Testis (tissue), 3 donors: ENCODE data around the gene GPC2. TPM values are rescaled to one million over a fixed set of nuclear protein-coding genes. Genes with fewer than 3 reads are reported as not detected.

Experiments used
- DNase-seq: peaks from one replicate; pipeline ENCODE4 v3.0.0-alpha.2; 2019
- H3K27ac ChIP-seq, 2 donors: fragments of 200-600 bp; sonication (generic); one replicate each; pipeline ENCODE4 v1.5.1; 2019
- H3K27me3 ChIP-seq: fragments of 200-600 bp; sonication (generic); one replicate; pipeline ENCODE4 v1.5.1; 2019
- H3K36me3 ChIP-seq: fragments of 200-600 bp; sonication (generic); one replicate; pipeline ENCODE4 v1.5.1; 2017; ENCODE audit warnings: low read depth; ENCODE audit errors: missing control alignments
- H3K4me1 ChIP-seq: fragments of 200-600 bp; sonication (generic); one replicate; pipeline ENCODE4 v1.5.1; 2019
- H3K4me3 ChIP-seq, 2 donors: fragments of 200-600 bp; sonication (generic); one replicate each; pipeline ENCODE4 v1.5.1; 2017 to 2019
- H3K9me3 ChIP-seq: fragments of 200-600 bp; sonication (generic); one replicate; pipeline ENCODE4 v1.5.1; 2017
- POLR2A ChIP-seq: fragments of 450-650 bp; IDR thresholded peaks from one replicate; pipeline ENCODE4 v1.6.1; 2017; ENCODE audit warnings: antibody characterized with exemption, mild to moderate bottlenecking, moderate library complexity
- WGBS, 2 donors: methylation state at CpG; one replicate each; pipeline ENCODE4 v1.1.5; 2018; 5-methylcytosine and 5-hydroxymethylcytosine counted together
- intact Hi-C: fragments of 100-400 bp; cut with DNase I; formaldehyde crosslinking; loops from one replicate; pipeline ENCODE4 v1.15.1; 2023; ENCODE audit warnings: low total_unique reads
- polyA plus RNA-seq: library from polyadenylated mRNA; stranded (reverse); fragments of 350-450 nt; fragmentation: Illumina TruSeq; extraction: RNeasy Lipid Tissue Mini Kit (QIAGEN cat#74804); gene quantifications from one replicate; pipeline ENCODE4 v1.2.3, GENCODE V29; 2014; ENCODE audit warnings: low read depth, low replicate concordance; ENCODE audit not compliant: insufficient read depth
- total RNA-seq, 2 donors: library from RNA; depleted of rRNA; stranded (reverse); fragments of >200 nt; gene quantifications; one replicate each; pipeline ENCODE4 v1.2.3, GENCODE V29; 2016
- TF ChIP-seq, protein P1 (sequence below), 3 experiments: fragments of 450-650 bp in 2 of 3; fragments of 200-600 bp in 1 of 3; sonication (generic) in 1 of 3; IDR thresholded peaks; one replicate each; pipeline ENCODE4 v1.5.1; 2016 to 2019; ENCODE audit warnings: antibody characterized with exemption in 3 of 3, mild to moderate bottlenecking in 2 of 3, moderate library complexity in 1 of 3

The GPC2 gene
- total and polyA plus RNA-seq, 3 donors from 2014 or later: 12.7 to 20.7 (median 17.7) TPM

DNA sequence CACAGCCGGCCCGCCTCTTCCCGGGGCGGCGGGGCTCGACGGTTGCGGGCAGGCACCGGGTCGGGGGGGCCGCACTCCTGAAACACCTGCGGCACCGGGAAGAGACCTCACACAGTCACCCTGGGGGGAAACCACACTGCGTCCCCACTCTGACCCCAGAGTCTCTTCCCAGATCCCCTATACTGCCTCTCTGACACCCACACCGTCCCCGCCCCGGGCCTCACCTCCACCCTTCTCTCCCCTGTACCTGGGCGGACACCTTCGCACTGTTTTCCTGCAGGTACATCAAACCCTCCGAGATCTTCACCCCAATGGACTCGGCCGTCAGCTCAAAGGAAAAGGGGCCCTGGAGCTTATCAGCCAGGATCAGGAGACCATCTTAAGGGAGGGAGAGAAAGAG lies 5.3 kb downstream of the GPC2 start:
- intact Hi-C loops: no loop called here
- Histone ChIP-seq H3K4me3 (peak overlapping the region; percentile 51 to 56), H3K27ac (no peak overlapping the region), H3K27me3 (no peaks in the 10 kb centered on the region), H3K4me1 (peaks cover 15% of the 10 kb centered on the region), H3K36me3 (no peaks in the 10 kb centered on the region), H3K9me3 (no peaks in the 10 kb centered on the region)
- DNase-seq: no peak
- 39 to 48% methylated on average over 11 to 19 of the region's 22 CpGs for WGBS, 2 donors
- TF ChIP-seq, protein P1, sequence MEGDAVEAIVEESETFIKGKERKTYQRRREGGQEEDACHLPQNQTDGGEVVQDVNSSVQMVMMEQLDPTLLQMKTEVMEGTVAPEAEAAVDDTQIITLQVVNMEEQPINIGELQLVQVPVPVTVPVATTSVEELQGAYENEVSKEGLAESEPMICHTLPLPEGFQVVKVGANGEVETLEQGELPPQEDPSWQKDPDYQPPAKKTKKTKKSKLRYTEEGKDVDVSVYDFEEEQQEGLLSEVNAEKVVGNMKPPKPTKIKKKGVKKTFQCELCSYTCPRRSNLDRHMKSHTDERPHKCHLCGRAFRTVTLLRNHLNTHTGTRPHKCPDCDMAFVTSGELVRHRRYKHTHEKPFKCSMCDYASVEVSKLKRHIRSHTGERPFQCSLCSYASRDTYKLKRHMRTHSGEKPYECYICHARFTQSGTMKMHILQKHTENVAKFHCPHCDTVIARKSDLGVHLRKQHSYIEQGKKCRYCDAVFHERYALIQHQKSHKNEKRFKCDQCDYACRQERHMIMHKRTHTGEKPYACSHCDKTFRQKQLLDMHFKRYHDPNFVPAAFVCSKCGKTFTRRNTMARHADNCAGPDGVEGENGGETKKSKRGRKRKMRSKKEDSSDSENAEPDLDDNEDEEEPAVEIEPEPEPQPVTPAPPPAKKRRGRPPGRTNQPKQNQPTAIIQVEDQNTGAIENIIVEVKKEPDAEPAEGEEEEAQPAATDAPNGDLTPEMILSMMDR (IDR thresholded peaks at IDR 0.05): no peak
- TF ChIP-seq POLR2A: no peak

DNA sequence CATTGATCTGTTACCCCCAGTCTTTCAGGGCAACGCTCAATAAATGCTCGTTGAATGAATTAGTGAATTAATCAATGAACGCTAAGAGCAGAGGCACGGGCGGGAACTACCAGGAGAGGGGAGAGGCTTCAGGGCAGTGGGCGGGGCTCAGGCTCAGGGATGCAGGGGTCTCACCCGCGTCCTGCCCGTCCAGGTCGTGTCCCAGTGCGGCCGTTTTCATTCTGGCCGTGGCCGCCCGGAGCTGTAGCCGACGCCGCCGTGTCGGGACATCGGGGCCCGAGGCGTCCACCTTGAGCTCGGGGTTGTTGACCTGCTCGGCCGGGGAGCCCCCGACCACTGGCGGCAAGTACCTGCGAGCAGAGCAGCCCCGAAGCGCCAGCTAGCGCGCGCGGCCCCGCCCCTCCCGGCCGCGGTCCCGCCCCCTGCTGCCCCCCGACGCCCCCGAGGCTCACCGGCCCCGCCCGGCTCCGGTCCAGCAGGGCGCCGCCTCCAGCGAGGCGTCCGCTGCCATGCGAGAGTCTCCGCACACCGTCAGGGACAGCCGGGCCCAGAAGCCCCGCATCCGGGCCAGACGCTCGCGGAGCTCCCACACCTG lies 6.0 kb downstream of the GPC2 start:
- no peak overlapping the region for H3K27ac ChIP-seq
- H3K36me3 ChIP-seq: no peaks in the 10 kb centered on the region
- no peaks in the 10 kb centered on the region for H3K9me3 ChIP-seq
- 14 to 43% methylated on average over 6 to 19 of the region's 61 CpGs for WGBS, 2 donors
- intact Hi-C loops: no loop called here
- DNase-seq: peak; percentile 33
- H3K27me3 ChIP-seq: no peaks in the 10 kb centered on the region
- peaks cover 15% of the 10 kb centered on the region for H3K4me1 ChIP-seq
- TF ChIP-seq POLR2A: no peak
- TF ChIP-seq, protein P1 (IDR thresholded peaks at IDR 0.05): no peak
- peak overlapping the region; percentile 51 to 56 for H3K4me3 ChIP-seq

DNA sequence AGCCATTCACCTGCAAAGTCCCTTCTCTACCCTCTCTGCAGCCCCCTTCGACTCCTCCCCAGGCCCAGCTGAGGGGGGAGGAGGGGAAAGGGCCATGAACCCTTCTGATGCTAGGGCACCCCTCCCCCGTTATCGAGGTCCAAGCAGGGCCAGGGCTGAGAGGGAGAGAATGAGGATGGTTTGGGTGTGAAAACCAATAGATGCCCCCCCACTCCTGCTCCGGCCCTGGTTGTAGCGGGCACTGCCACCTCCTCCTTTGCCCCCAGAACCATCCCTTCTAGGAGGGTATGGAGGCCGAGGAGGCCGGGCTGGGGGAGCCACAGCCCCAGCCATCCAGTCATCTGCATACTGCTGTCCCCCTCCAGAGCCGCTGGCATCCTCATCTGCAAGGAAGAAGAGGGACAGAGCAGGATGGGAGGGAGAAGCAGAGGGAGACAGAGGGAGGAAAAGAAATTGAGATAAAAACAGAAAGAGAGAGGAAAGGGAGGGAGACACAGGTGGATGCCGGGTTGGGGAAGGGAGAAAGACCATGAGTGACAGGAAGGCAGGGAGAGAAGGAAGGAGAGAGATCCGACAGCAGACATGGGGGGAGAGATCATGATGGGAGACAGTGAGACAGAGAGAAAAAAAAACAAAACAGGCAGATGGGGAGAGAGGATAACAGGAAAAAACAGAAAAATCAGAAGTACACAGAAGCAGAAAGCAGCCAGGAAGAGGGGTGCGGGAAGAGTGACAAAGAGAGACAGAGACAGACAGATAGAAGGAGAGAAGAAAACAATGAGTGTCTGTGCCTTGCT lies 6.9 kb downstream of the GPC2 start:
- Histone ChIP-seq H3K27me3 (no peaks in the 10 kb centered on the region), H3K36me3 (no peaks in the 10 kb centered on the region), H3K9me3 (no peaks in the 10 kb centered on the region), H3K4me3 (no peak overlapping the region), H3K27ac (no peak overlapping the region), H3K4me1 (peaks cover 15% of the 10 kb centered on the region)
- intact Hi-C loops: no loop called here
- no peak for TF ChIP-seq POLR2A
- TF ChIP-seq, protein P1 (IDR thresholded peaks at IDR 0.05): no peak
- WGBS, 2 donors: 64 to 69% methylated on average over 11 of the region's 11 CpGs
- no peak for DNase-seq

DNA sequence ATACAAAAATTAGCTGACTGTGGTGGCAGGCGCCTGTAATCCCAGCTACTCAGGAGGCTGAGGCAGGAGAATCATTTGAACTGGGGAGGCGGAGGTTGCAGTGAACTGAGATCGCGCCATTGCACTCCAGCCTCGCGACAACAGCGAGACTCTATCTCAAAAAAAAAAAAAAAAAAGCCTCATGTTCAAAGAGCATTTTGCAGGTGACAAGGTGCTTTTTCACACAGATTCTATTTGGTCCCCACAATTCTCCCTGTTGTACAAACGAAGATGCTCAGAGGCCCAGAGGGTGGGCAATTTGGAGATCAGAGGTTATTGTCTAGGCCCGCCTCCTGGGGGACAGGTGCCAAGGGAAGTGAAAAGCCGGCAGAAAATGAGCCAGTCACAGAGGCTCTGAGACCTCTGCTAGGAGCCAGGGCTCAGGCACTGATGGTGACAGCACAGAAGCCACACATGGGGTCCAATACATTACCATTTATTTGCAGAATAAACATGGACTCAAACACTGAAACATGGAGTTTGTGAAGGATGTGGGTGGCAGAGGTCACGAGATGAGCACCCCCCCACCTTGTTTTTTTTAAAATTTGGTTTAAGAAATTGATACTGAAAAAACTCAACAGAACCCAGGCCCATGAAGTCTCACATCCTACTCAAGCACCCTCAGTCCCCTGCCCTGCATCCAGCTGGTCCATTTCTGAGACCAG lies 7.9 kb downstream of the GPC2 start:
- H3K4me3 ChIP-seq: no peak overlapping the region
- no peaks in the 10 kb centered on the region for H3K27me3 ChIP-seq
- DNase-seq: no peak
- 83% methylated on average over 11 of the region's 11 CpGs for WGBS, 2 donors
- peaks cover 15% of the 10 kb centered on the region for H3K4me1 ChIP-seq
- intact Hi-C loops: no loop called here
- no peaks in the 10 kb centered on the region for H3K9me3 ChIP-seq
- no peaks in the 10 kb centered on the region for H3K36me3 ChIP-seq
- no peak for TF ChIP-seq POLR2A
- TF ChIP-seq, protein P1 (IDR thresholded peaks at IDR 0.05): no peak
- peak overlapping the region in 1 of 2 donors; percentile 89 for H3K27ac ChIP-seq
